HG03135 (cell line): ENCODE data around the gene TXNDC16.

Experiments used
- ATAC-seq: cut with Tn5 transposase; IDR thresholded peaks from one replicate; pipeline ENCODE4 v1.9.1; 2021; ENCODE audit warnings: mild to moderate bottlenecking, moderate library complexity; ENCODE audit not compliant: unreplicated experiment

TXNDC16 gene

DNA sequence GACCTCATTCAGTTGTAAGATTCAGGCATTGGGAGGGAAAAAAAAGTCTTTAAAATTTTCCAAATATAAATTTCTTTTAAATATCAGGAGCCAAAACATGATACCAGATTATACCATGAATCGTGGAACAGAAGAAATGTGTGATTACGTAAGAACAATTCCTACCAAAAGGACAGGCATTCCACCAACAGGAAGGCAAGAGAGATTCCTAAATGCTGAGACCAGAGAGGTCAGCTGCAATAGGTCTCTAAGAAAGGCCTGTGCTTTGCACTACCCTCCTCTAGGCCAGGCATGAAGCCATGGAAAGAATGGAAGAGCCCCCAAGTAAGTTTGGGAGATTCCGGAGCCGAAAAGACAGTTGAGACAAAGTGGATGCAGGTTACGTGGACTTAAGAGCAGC is 154.5 kb downstream of the TXNDC16 start:
- ATAC-seq, result no peak

DNA sequence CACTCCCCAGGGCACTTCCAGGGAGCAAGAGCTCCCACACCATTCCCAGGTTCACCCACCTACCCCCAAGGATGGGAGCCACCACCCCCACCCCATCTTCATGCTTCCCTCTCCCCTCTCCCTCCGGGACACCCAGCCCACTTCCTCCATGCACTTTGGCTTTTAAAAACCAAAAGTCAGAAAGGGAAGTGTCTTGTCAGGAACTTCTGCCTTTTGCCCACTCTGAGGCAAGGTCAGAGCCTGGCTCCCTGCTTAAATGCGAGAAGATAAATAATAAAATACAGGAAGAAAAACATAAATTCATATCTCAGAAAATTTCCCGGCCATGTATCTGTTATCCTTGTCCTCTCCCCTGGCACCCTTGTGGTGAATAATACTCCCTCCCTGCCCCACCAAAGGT is 156.6 kb downstream of the TXNDC16 start:
- ATAC-seq, result no peak

DNA sequence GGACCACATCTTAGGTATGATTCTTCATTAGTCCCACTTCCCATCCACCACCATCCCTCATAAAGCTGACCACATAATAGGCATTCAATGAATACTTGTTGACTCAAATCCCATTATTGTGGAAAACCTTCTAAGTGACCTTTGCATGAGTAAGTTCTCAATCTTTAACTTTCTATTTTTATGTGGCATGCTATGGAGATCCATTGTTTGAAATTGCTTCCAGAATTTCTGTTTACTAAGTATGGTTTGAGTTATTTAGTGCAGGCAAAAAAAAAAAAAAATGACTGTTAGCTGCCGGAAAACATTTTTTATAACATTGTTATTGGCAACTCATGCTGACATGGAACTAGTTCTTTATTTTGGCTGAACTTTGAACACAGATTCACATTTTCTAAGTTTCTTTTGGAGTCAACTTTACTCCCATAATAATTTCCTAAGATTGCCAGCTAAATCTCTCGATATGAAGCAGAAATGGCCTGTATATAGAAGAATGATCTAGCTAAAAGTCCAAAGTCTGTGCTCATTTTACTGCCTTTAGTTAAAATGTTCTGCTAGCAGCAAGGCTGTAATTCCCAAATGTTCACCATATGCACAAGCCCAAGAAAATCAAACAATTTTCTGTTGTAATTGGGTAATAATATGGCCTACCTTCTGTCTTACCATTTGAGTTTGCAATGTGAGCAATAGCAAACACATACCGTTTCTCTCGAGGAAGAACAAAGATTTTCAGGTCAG is 160.3 kb downstream of the TXNDC16 start:
- ATAC-seq, result no peak
